Right cardiac atrium (tissue), 5 donors: Measurements from ENCODE around the gene DCXR. TPM values are rescaled to one million over a fixed set of nuclear protein-coding genes. Genes with fewer than 3 reads are reported as not detected.

ENCODE experiments used
- ATAC-seq, 2 donors: fragments of 200-7000 bp; cut with Tn5 transposase; one replicate each; pipeline versions ENCODE4 v1.8.0 to v1.9.1; 2020; ENCODE audit warnings: moderate library complexity in 2 of 2, mild to moderate bottlenecking in 1 of 2
- DNase-seq, 3 donors: peaks; one replicate each; pipeline ENCODE4 v3.0.0-alpha.2; 2020
- H3K27ac ChIP-seq: one replicate; pipeline ENCODE4 v1.5.1; 2013; ENCODE audit warnings: mild to moderate bottlenecking, low read length, control low read depth, moderate library complexity
- H3K27me3 ChIP-seq: one replicate; pipeline ENCODE4 v1.6.1; 2013; ENCODE audit not compliant: control insufficient read depth, insufficient read depth
- H3K4me1 ChIP-seq: one replicate; pipeline ENCODE4 v1.6.1; 2013; ENCODE audit warnings: low read length; ENCODE audit not compliant: control insufficient read depth, insufficient read depth
- H3K4me3 ChIP-seq: one replicate; pipeline ENCODE4 v1.5.1; 2013; ENCODE audit warnings: low read length, control low read depth
- H3K9me3 ChIP-seq: one replicate; pipeline ENCODE4 v1.6.1; 2013; ENCODE audit warnings: low read length; ENCODE audit not compliant: control insufficient read depth
- WGBS: extraction: QIAGEN DNeasy Blood & Tissue Kit; methylation state at CpG from one replicate; pipeline ENCODE4 v1.1.7; 2013; 5-methylcytosine and 5-hydroxymethylcytosine counted together
- intact Hi-C, 4 donors: fragments of 100-400 bp; cut with DNase I; formaldehyde crosslinking; loops; one replicate each; pipeline versions ENCODE4 v1.11.0 to v1.14.0; 2022 to 2023
- polyA plus RNA-seq: library from polyadenylated mRNA; stranded (reverse); fragments of 200-250 nt; gene quantifications from one replicate; pipeline ENCODE4 v1.2.3, GENCODE V29; 2013
- total RNA-seq, 4 donors: library from RNA; stranded (reverse); fragmentation: NEBNext Ultra II Directional; extraction: Animal tissue kit (Norgen Biotek cat#: 25700); gene quantifications; one replicate each; pipeline ENCODE4 v1.2.1, GENCODE V29; 2021
- donor health status: healthy with polysubstance abuse.
- donor health status: DM: no; HTN: yes; CAD: no.
- donor health status: DM: no; HTN: no; CAD: no.
- donor health status: DM: no; HTN: yes; CAD: no; lungs with severe emphysema.
- donor health status: DM: yes; HTN: yes; CAD: no.

Gene DCXR
- total and polyA plus RNA-seq, 5 donors, result 127 to 196 (median 174) TPM

GRCh38 chr17:82035956-82036633, 1.4 kb downstream of the DCXR start:
- Histone ChIP-seq H3K27ac (no peak overlapping the region), H3K4me3 (no peak overlapping the region), H3K9me3 (no peaks in the 10 kb centered on the region), H3K27me3 (no peaks in the 10 kb centered on the region), H3K4me1 (peaks cover 4% of the 10 kb centered on the region)
- intact Hi-C loops, result no loop called here
- no peak for ATAC-seq
- DNase-seq, result no peak
- WGBS, result 93% methylated on average over 20 of the region's 20 CpGs

- Histone ChIP-seq H3K27me3 (no peaks in the 10 kb centered on the region), H3K4me3 (no peak overlapping the region), H3K27ac (no peak overlapping the region), H3K4me1 (peaks cover 4% of the 10 kb centered on the region), H3K9me3 (no peaks in the 10 kb centered on the region)
- intact Hi-C loops, result no loop called here
- DNase-seq (no peak), ATAC-seq (no peak)
- 92% methylated on average over 8 of the region's 8 CpGs for WGBS
Measured at GRCh38 chr17:82035488-82035887, 2.0 kb downstream of the DCXR start.

- no peaks in the 10 kb centered on the region for H3K27me3 ChIP-seq
- H3K27ac ChIP-seq, result no peak overlapping the region
- no peak for ATAC-seq
- no peak for DNase-seq
- H3K9me3 ChIP-seq, result no peaks in the 10 kb centered on the region
- intact Hi-C loops, result no loop called here
- H3K4me1 ChIP-seq, result peaks cover 4% of the 10 kb centered on the region
- 83% methylated on average over 23 of the region's 23 CpGs for WGBS
- H3K4me3 ChIP-seq, result no peak overlapping the region
Measured at GRCh38 chr17:82034371-82035011, 3.0 kb downstream of the DCXR start.

- Histone ChIP-seq H3K27ac (no peak overlapping the region), H3K9me3 (no peaks in the 10 kb centered on the region), H3K4me1 (peaks cover 4% of the 10 kb centered on the region), H3K4me3 (no peak overlapping the region), H3K27me3 (no peaks in the 10 kb centered on the region)
- DNase-seq, result no peak
- ATAC-seq, result no peak
- WGBS, result 94% methylated on average over 38 of the region's 38 CpGs
- intact Hi-C loops, result loop anchor here in 1 of 4 donors (2.0 kb wide), 1 partner anchor 119 kb away; no protein-coding TSS in a partner anchor
Measured at GRCh38 chr17:82033359-82034085, 4.0 kb downstream of the DCXR start.

GRCh38 chr17:82031885-82032627, 5.4 kb downstream of the DCXR start:
- H3K4me1 ChIP-seq, result peaks cover 4% of the 10 kb centered on the region
- ATAC-seq, result no peak
- H3K27me3 ChIP-seq, result no peaks in the 10 kb centered on the region
- DNase-seq, result no peak
- intact Hi-C loops, result loop anchor here in 3 of 4 donors (2.0 kb wide), 2 partner anchors 121 to 123 kb away; no protein-coding TSS in a partner anchor
- H3K4me3 ChIP-seq, result peak overlapping the region; percentile 23
- no peak overlapping the region for H3K27ac ChIP-seq
- H3K9me3 ChIP-seq, result no peaks in the 10 kb centered on the region
- 11% methylated on average over 59 of the region's 59 CpGs for WGBS

- ATAC-seq (peak in 1 of 2 donors; percentile 4), DNase-seq (no peak)
- Histone ChIP-seq H3K4me3 (peak within 1 kb of the TSS; percentile 23), H3K4me1 (peaks cover 2% of the 10 kb centered on the region), H3K27me3 (no peaks in the 10 kb centered on the region), H3K9me3 (no peaks in the 10 kb centered on the region), H3K27ac (no peak within 1 kb of the TSS)
- intact Hi-C loops, result loop anchor here in 2 of 4 donors (2.0 kb wide), 1 partner anchor 123 kb away; no protein-coding TSS in a partner anchor
- WGBS, result under 1% methylated on average over 96 of the region's 96 CpGs
Measured at GRCh38 chr17:82031303-82031884, 6.1 kb downstream of the DCXR start, which contains the start of gene RAC3. Gene RAC3, plus strand, starts transcription at chr17:82031678. Its CDS starts 84 bp downstream, at chr17:82031762.

- Histone ChIP-seq H3K4me1 (no peaks in the 10 kb centered on the region), H3K27me3 (no peaks in the 10 kb centered on the region), H3K4me3 (peak overlapping the region; percentile 23), H3K9me3 (no peaks in the 10 kb centered on the region), H3K27ac (no peak overlapping the region)
- 1% methylated on average over 94 of the region's 94 CpGs for WGBS
- ATAC-seq (peak; percentile 74 to 81), DNase-seq (peak; percentile 85 to 94 (median 92))
- intact Hi-C loops, result loop anchor here in 2 of 4 donors (2.0 kb wide), 1 partner anchor 124 kb away; no protein-coding TSS in a partner anchor
Measured at GRCh38 chr17:82030470-82031302, 6.8 kb downstream of the DCXR start.

GRCh38 chr17:82029990-82030469, 7.5 kb downstream of the DCXR start:
- no peak for DNase-seq
- intact Hi-C loops, result loop anchor here in 3 of 4 donors (2.0 to 5.0 kb wide), 2 partner anchors 122 to 125 kb away; no protein-coding TSS in a partner anchor
- ATAC-seq, result peak in 1 of 2 donors; percentile 4
- no peak overlapping the region for H3K4me3 ChIP-seq
- no peaks in the 10 kb centered on the region for H3K9me3 ChIP-seq
- H3K27ac ChIP-seq, result no peak overlapping the region
- WGBS, result 67% methylated on average over 31 of the region's 31 CpGs
- no peaks in the 10 kb centered on the region for H3K27me3 ChIP-seq
- H3K4me1 ChIP-seq, result no peaks in the 10 kb centered on the region

- ATAC-seq (no peak), DNase-seq (no peak)
- intact Hi-C loops, result loop anchor here in 1 of 4 donors (5.0 kb wide), 1 partner anchor 123 kb away; no protein-coding TSS in a partner anchor
- 95% methylated on average over 16 of the region's 16 CpGs for WGBS
- Histone ChIP-seq H3K4me1 (no peaks in the 10 kb centered on the region), H3K4me3 (no peak overlapping the region), H3K27ac (no peak overlapping the region), H3K27me3 (no peaks in the 10 kb centered on the region), H3K9me3 (no peaks in the 10 kb centered on the region)
Measured at GRCh38 chr17:82029391-82029790, 8.1 kb downstream of the DCXR start.
